Measurements from ENCODE around the gene PAIP2. TPM values are rescaled to one million over a fixed set of nuclear protein-coding genes. Genes with fewer than 3 reads are reported as not detected.
"Not testable (repeated sequence)": the region's sequence is repeated elsewhere in the genome, so short reads cannot be mapped to it uniquely, and the experiment has no call there.

Gene PAIP2
- total RNA-seq, 2 donors from 2014 or later = 102 to 157 TPM

- H3K36me3 Mint-ChIP-seq (ENCODE audit: low read depth) = peaks cover 36% of the 10 kb centered on the region
- H3K27me3 Mint-ChIP-seq = no peaks in the 10 kb centered on the region
- peak overlapping the region; percentile 30 for H3K4me3 Mint-ChIP-seq
- H3K4me1 Mint-ChIP-seq = peaks cover 38% of the 10 kb centered on the region
- H3K9me3 Mint-ChIP-seq = no peaks in the 10 kb centered on the region
- H3K27ac Mint-ChIP-seq = peak overlapping the region; percentile 78
- no peak for ATAC-seq (replicated peaks)
These were observed 58.0 kb downstream of the PAIP2 start for GRCh38 chr5:139399501-139400121.

- no peak for ATAC-seq (replicated peaks)
- Mint-ChIP-seq H3K4me1 (peaks cover 34% of the 10 kb centered on the region), H3K36me3 (ENCODE audit: low read depth) (peaks cover 20% of the 10 kb centered on the region)
These were observed 59.9 kb downstream of the PAIP2 start for GRCh38 chr5:139401546-139401945.

GRCh38 chr5:139402561-139403158, 61.0 kb downstream of the PAIP2 start:
- no peak for ATAC-seq (replicated peaks)
- Mint-ChIP-seq H3K27ac (peak overlapping the region; percentile 96), H3K9me3 (no peaks in the 10 kb centered on the region), H3K27me3 (no peaks in the 10 kb centered on the region), H3K4me1 (peaks cover 34% of the 10 kb centered on the region), H3K36me3 (ENCODE audit: low read depth) (peaks cover 14% of the 10 kb centered on the region), H3K4me3 (peak overlapping the region; percentile 87)

More at GRCh38 chr5:139401546-139401945, 59.9 kb downstream of the PAIP2 start:
- Mint-ChIP-seq H3K9me3 (no peaks in the 10 kb centered on the region), H3K4me3 (no peak overlapping the region), H3K27me3 (no peaks in the 10 kb centered on the region), H3K27ac (no peak overlapping the region)

GRCh38 chr5:139403418-139403786, 61.7 kb downstream of the PAIP2 start:
- H3K9me3 Mint-ChIP-seq = no peaks in the 10 kb centered on the region
- H3K4me1 Mint-ChIP-seq = peaks cover 36% of the 10 kb centered on the region
- ATAC-seq (replicated peaks) = no peak

GRCh38 chr5:139403787-139404483, 62.3 kb downstream of the PAIP2 start, which contains the start of gene SPATA24:
TSS of gene SPATA24 (minus strand) at chr5:139404089. CDS start at chr5:139404060, 29 bp downstream.
- ATAC-seq (replicated peaks) = peak; percentile 95
- Mint-ChIP-seq H3K27ac (peak within 1 kb of the TSS; percentile 96), H3K27me3 (no peaks in the 10 kb centered on the region), H3K4me3 (peak within 1 kb of the TSS; percentile 87), H3K4me1 (peaks cover 36% of the 10 kb centered on the region), H3K36me3 (ENCODE audit: low read depth) (peaks cover 9% of the 10 kb centered on the region), H3K9me3 (no peaks in the 10 kb centered on the region)

More at GRCh38 chr5:139403418-139403786, 61.7 kb downstream of the PAIP2 start:
- Mint-ChIP-seq H3K36me3 (ENCODE audit: low read depth) (peaks cover 9% of the 10 kb centered on the region), H3K27me3 (no peaks in the 10 kb centered on the region), H3K4me3 (peak overlapping the region; percentile 87), H3K27ac (peak overlapping the region; percentile 96)

GRCh38 chr5:139404484-139404840, 62.8 kb downstream of the PAIP2 start:
- Mint-ChIP-seq H3K27ac (peak overlapping the region; percentile 96), H3K27me3 (no peaks in the 10 kb centered on the region), H3K9me3 (no peaks in the 10 kb centered on the region), H3K36me3 (ENCODE audit: low read depth) (peaks cover 3% of the 10 kb centered on the region), H3K4me3 (peak overlapping the region; percentile 87), H3K4me1 (peaks cover 31% of the 10 kb centered on the region)
- ATAC-seq (replicated peaks) = no peak

- Mint-ChIP-seq H3K9me3 (no peaks in the 10 kb centered on the region), H3K36me3 (ENCODE audit: low read depth) (peaks cover 3% of the 10 kb centered on the region), H3K4me3 (no peak overlapping the region), H3K27ac (no peak overlapping the region), H3K27me3 (no peaks in the 10 kb centered on the region), H3K4me1 (peaks cover 28% of the 10 kb centered on the region)
- ATAC-seq (replicated peaks) = no peak
These were observed 65.3 kb downstream of the PAIP2 start for GRCh38 chr5:139406963-139407362.

- H3K9me3 Mint-ChIP-seq = no peaks in the 10 kb centered on the region
- peaks cover 9% of the 10 kb centered on the region for H3K36me3 Mint-ChIP-seq (ENCODE audit: low read depth)
- peaks cover 27% of the 10 kb centered on the region for H3K4me1 Mint-ChIP-seq
- ATAC-seq (replicated peaks) = no peak
- no peak overlapping the region for H3K4me3 Mint-ChIP-seq
- H3K27ac Mint-ChIP-seq = no peak overlapping the region
- no peaks in the 10 kb centered on the region for H3K27me3 Mint-ChIP-seq
These were observed 65.9 kb downstream of the PAIP2 start for GRCh38 chr5:139407517-139407916.

DNA sequence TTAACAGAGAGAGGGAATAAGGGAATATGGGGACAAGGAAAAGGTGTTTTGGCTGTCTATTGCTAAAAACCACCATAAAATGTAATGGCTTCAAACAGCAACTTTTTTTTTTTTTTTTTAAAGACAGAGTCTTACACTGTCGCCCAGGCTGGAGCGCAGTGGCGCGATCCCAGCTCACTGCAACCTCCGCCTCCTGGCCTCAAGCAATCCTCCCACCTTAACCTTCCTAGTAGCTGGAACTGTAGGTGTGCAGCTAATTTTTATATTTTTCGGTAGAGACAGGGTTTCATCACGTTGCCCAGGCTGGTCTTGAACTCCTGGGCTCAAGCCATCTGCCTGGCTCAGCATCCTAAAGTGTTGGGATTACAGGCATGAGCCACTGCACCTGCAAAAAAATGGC, 66.5 kb downstream of the PAIP2 start:
- no peak for ATAC-seq (replicated peaks)
- Mint-ChIP-seq H3K9me3 (no peaks in the 10 kb centered on the region), H3K4me3 (no peak overlapping the region), H3K36me3 (ENCODE audit: low read depth) (peaks cover 16% of the 10 kb centered on the region), H3K27ac (no peak overlapping the region), H3K27me3 (no peaks in the 10 kb centered on the region), H3K4me1 (peaks cover 26% of the 10 kb centered on the region)

DNA sequence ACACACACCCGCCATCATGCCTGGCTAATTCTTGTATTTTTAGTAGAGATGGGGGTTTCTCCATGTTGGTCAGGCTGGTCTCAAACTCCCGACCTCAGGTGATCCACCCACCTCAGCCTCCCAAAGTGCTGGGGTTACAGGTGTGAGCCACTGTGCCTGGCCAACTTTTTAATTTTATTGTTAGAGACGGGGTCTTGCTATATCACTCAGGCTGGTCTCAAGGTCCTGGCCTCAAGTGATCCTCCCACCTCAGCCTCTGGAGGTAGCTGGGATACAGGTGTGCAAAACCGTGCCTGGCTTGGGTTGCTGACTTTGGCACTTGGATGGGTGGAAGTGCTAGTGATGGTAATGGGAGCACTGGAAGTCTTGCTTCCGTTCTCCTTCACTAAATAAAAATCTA, 67.5 kb downstream of the PAIP2 start:
- H3K4me1 Mint-ChIP-seq = peaks cover 27% of the 10 kb centered on the region
- not testable (repeated sequence) for H3K27me3 Mint-ChIP-seq; H3K27ac Mint-ChIP-seq; H3K4me3 Mint-ChIP-seq; ATAC-seq (replicated peaks); H3K9me3 Mint-ChIP-seq
- H3K36me3 Mint-ChIP-seq (ENCODE audit: low read depth) = peaks cover 25% of the 10 kb centered on the region

DNA sequence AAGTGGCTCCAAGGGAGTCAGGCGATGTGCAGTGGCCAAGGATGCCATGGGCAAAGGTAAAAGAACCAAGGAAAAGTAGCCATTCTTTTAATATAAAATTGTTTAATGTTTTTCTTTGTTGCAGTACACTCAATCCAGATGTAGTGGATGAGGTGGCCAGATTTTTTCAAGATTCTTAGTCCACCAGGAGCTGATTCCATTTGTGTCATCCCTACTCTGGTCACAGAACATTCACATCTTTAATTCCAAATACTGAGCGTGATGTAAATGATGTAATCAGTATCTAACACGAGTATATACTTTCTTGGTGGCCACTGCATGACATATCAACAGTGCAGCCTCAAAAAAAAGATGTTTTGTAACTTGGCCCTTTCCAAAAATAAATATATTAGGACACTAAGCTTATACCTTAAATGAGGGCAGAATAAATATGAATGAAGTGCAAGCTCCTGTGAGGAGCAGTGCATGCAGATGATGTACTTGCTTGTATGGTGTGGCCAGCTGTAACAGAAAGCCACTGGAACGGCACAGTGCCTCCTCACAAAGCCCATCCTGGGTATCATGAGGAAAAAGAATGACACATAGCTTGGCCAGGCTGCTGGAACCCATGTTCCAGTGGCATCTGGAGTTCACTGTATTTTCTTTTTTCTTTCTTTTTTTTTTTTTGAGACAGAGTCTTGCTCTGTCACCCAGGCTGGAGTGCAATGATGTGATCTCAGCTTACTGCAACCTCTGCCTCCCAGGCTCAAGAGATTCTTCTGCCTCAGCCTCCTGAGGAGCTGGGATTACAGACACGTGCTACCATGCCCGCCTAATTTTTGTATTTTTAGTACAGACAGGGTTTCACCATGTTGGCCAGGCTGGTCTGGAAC, 68.7 kb downstream of the PAIP2 start:
- peaks cover 37% of the 10 kb centered on the region for H3K36me3 Mint-ChIP-seq (ENCODE audit: low read depth)
- no peak for ATAC-seq (replicated peaks)
- no peaks in the 10 kb centered on the region for H3K27me3 Mint-ChIP-seq
- no peak overlapping the region for H3K4me3 Mint-ChIP-seq
- no peaks in the 10 kb centered on the region for H3K9me3 Mint-ChIP-seq
- H3K27ac Mint-ChIP-seq = no peak overlapping the region
- H3K4me1 Mint-ChIP-seq = peaks cover 31% of the 10 kb centered on the region

DNA sequence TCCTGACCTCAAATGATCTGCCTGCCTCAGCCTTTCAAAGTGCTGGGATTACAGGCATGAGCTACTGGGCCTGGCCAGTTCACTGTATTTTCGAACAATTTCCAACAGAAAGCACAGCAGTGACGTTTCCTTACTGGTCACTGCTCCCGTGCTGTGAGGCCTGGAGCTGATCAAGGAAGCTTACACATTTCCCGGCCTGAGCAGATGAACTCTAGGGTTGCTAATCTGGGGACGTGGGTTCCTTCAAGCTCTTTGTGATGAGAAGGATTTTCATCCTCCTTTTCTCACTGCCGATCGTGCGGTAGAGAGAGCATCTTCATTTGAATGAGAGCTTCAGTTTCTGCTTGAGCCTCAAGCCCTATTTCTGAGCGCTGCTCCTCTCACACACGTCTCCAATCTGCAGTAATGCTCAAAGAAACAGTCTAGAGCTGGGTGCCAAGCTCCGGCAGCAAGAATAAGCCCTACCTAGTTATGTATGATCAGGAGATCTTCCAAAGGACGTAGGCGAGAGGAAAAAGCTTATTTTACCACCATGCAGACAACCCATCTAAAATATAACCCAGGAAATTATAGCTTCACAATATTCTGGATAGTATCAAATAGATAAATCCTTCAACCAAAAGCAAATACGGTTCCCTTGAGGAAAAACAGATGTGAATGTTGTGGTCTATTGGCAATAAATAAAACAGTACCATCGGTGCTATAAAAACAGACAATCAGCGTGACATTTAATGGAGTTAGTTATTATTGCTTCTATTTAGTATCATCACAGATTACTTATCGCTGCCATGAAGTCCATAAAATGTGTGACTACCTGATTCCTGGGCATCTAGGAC, 69.6 kb downstream of the PAIP2 start:
- Mint-ChIP-seq H3K27ac (no peak overlapping the region), H3K27me3 (no peaks in the 10 kb centered on the region), H3K4me3 (no peak overlapping the region), H3K9me3 (no peaks in the 10 kb centered on the region), H3K4me1 (peaks cover 40% of the 10 kb centered on the region), H3K36me3 (ENCODE audit: low read depth) (peaks cover 46% of the 10 kb centered on the region)
- ATAC-seq (replicated peaks) = no peak

DNA sequence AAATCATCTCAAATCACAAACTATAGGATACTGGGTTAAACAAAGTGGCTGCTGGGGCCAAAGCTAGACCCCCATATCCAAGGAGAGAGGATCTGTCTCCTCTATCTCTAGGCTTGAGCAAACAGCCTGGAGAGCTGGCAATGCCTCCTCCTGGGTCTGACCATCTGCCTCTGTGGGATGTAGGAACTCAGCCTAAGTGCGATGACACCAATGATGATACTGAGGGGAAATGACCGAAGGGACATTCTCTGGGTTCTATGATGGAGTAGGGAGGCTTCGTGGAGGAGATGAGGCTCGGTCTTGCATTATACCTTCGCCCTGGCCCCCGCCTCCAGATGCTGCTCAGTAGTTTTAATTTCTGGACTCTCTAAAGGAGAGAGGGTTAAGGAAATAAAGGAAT, 71.5 kb downstream of the PAIP2 start:
- Mint-ChIP-seq H3K27ac (peak overlapping the region; percentile 99), H3K27me3 (no peaks in the 10 kb centered on the region), H3K36me3 (ENCODE audit: low read depth) (peaks cover 65% of the 10 kb centered on the region), H3K9me3 (no peaks in the 10 kb centered on the region), H3K4me1 (peaks cover 37% of the 10 kb centered on the region), H3K4me3 (peak overlapping the region; percentile 86)
- no peak for ATAC-seq (replicated peaks)

All from activated T-helper 17 cell treated with anti-CD3 and anti-CD28 coated beads, Interleukin-2, amount 50 U/mL, for 72 hours (primary cell).